ENCODE results near the gene ZNF219.

ZNF219 gene

DNA sequence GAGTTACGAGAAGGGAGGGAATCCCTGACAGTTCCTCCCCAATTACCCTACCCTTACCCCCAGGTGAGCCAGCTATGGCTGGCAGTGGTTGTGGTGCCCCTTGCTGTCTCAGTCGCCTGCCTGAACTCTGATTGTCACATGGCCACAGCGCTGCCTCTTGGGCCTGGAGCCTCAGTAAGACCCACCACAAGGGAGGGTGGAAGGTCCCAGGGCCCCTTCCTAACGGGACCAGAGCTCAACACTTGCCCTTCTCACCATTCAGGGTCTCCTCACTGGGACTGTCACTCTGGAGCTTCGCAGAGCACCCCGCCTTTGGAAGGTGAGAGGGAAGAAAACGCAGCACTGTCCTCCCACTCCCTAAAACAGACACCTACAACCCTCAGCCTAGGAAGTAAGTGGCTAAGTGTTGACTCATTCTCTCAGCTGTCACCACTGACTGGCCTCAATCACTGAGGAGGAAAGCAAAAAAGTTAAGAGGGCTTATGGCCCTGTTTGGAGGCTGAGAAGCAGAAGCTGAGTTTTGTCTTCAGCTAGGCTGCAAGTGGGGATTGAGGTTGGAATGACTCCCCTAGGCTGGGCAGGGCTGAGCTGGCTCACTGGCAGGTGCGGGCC, 3.5 kb upstream of the ZNF219 start:
- Histone ChIP-seq H3K36me3 (ENCODE audit: insufficient read depth, low read depth, low read length) (no peaks in the 10 kb centered on the region), H3K4me3 (ENCODE audit: low read length) (peak overlapping the region; percentile 90; the same call in 1 of the 2 replicates), H3K27ac (ENCODE audit: low read length) (peak overlapping the region; percentile 8), H3K27me3 (ENCODE audit: insufficient read depth, low read length) (no peaks in the 10 kb centered on the region), H3K4me1 (ENCODE audit: insufficient read depth, low read length) (peaks cover 42% of the 10 kb centered on the region), H3K9ac (ENCODE audit: low read depth, low read length) (peak overlapping the region; percentile 100; the same call in 1 of the 2 replicates), H3K9me3 (ENCODE audit: insufficient read depth, low read depth, low read length) (no peaks in the 10 kb centered on the region)

GRCh38 chr14:21100931-21101330, 2.5 kb upstream of the ZNF219 start, which contains the start of gene TMEM253:
Gene TMEM253, plus strand, starts transcription at chr14:21101066. Its CDS starts 278 bp downstream, at chr14:21101344.
- Histone ChIP-seq H3K9ac (ENCODE audit: low read depth, low read length) (peak within 1 kb of the TSS; percentile 100; the same call in 1 of the 2 replicates), H3K4me1 (ENCODE audit: insufficient read depth, low read length) (peaks cover 44% of the 10 kb centered on the region), H3K9me3 (ENCODE audit: insufficient read depth, low read depth, low read length) (no peaks in the 10 kb centered on the region), H3K27me3 (ENCODE audit: insufficient read depth, low read length) (no peaks in the 10 kb centered on the region), H3K27ac (ENCODE audit: low read length) (no peak within 1 kb of the TSS), H3K4me3 (ENCODE audit: low read length) (no peak within 1 kb of the TSS; the same call in 1 of the 2 replicates), H3K36me3 (ENCODE audit: insufficient read depth, low read depth, low read length) (no peaks in the 10 kb centered on the region)

GRCh38 chr14:21099596-21099985, 1.1 kb upstream of the ZNF219 start:
- Histone ChIP-seq H3K27ac (ENCODE audit: low read length) (no peak overlapping the region), H3K9me3 (ENCODE audit: insufficient read depth, low read depth, low read length) (no peaks in the 10 kb centered on the region), H3K36me3 (ENCODE audit: insufficient read depth, low read depth, low read length) (peaks cover 4% of the 10 kb centered on the region; the same call in 1 of the 2 replicates), H3K9ac (ENCODE audit: low read depth, low read length) (peak overlapping the region; percentile 94; the same call in 1 of the 2 replicates), H3K4me3 (ENCODE audit: low read length) (peak overlapping the region; percentile 89), H3K27me3 (ENCODE audit: insufficient read depth, low read length) (no peaks in the 10 kb centered on the region), H3K4me1 (ENCODE audit: insufficient read depth, low read length) (peaks cover 55% of the 10 kb centered on the region)

DNA sequence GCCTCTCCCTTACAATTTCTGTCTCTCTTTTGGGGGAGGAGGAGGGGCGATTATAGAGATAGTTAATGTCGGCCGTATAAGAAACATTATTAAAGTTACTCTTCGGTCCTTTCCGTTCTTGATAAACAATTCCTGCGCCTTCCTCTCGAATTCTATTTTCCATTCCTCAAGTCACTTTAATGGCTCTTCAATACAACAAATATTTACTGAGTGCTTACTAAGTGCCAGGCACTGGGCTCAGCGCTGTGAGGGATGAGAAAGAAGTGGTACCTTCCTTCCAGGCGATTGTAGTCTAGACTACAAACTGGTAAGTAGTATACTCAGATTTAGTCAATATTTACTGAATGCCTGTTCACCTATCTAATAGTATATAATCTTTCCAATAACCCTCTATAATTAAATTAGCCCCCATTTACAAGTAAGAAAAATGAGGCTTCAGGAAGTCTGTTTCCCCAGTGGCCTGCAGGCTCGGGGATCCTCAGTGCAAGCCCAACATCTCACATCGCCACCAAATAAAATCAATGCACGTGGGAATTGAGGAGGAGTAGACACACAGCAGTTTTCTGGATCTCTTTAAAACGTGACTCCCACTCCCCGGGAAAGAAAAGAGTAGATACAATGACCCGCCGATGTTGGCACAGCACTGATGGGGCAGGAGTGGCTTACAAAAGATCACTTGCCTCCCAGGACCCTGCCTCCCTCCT, 589 bp upstream of the ZNF219 start:
- H3K27me3 ChIP-seq (ENCODE audit: insufficient read depth, low read length) = no peaks in the 10 kb centered on the region
- peak overlapping the region; percentile 94 for H3K27ac ChIP-seq (ENCODE audit: low read length)
- peak overlapping the region; percentile 94 for H3K9ac ChIP-seq (ENCODE audit: low read depth, low read length)
- H3K4me3 ChIP-seq (ENCODE audit: low read length) = peak overlapping the region; percentile 89
- peaks cover 4% of the 10 kb centered on the region; the same call in 1 of the 2 replicates for H3K36me3 ChIP-seq (ENCODE audit: insufficient read depth, low read depth, low read length)
- H3K4me1 ChIP-seq (ENCODE audit: insufficient read depth, low read length) = peaks cover 55% of the 10 kb centered on the region
- H3K9me3 ChIP-seq (ENCODE audit: insufficient read depth, low read depth, low read length) = no peaks in the 10 kb centered on the region

DNA sequence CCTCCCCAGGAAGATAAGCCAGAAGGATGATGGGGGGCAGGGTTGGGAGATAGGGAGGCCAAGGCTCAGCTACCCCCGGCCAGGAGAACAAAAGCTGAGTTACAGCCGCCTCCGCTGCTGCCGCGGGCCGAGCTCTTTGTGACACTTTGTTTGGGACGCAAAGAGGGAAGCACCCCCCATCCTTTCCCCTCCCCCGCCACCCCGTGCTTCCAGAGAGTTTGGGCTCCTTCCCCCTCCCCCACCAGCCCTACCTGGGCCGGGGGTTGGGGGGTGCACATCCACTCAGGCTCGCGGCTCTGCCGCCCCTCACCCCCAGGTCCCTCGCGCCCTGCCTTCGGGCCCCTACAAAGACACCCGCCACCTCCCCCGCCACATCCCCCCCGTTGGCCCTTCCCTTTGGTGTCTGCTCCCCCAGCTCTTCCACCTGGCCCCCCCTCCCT, 799 bp downstream of the ZNF219 start:
- peak overlapping the region; percentile 70 for H3K27ac ChIP-seq (ENCODE audit: low read length)
- peaks cover 61% of the 10 kb centered on the region for H3K4me1 ChIP-seq (ENCODE audit: insufficient read depth, low read length)
- peak overlapping the region; percentile 95 for H3K9ac ChIP-seq (ENCODE audit: low read depth, low read length)
- H3K36me3 ChIP-seq (ENCODE audit: insufficient read depth, low read depth, low read length) = peaks cover 14% of the 10 kb centered on the region
- H3K9me3 ChIP-seq (ENCODE audit: insufficient read depth, low read depth, low read length) = no peaks in the 10 kb centered on the region
- H3K27me3 ChIP-seq (ENCODE audit: insufficient read depth, low read length) = no peaks in the 10 kb centered on the region
- H3K4me3 ChIP-seq (ENCODE audit: low read length) = peak overlapping the region; percentile 88

DNA sequence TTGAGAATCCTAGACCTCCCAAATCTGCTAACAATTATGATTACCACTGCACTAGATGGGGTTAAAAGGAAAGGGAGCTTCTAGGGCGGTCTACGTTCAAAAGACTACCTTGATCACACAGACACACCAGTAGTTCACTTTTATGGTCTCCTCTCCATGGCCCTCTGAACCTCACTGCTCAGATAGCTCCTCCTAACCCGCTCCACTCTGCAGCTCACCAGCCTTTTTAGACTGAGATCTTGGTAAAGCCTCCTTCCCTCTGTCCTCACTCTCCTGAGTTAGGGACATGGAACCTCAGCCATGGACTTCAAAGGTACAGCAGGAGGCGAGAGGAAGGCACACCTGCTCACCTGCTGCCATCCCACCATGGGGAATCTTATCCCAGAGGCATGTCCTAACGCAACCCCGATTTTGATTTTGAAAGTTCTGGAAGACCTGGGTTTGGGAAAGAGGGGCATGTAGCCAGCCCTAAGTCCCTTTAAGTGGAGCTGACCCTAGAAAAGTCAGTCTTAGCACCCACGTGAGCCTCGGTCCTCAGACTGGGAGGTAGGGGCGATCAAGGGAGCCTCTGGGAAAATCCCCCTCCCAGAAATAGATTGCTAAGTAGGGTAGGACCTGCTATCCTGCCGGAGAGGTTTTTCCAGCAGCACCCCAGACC, 1.3 kb downstream of the ZNF219 start:
- Histone ChIP-seq H3K4me1 (ENCODE audit: insufficient read depth, low read length) (peaks cover 56% of the 10 kb centered on the region), H3K27ac (ENCODE audit: low read length) (peak overlapping the region; percentile 70), H3K9me3 (ENCODE audit: insufficient read depth, low read depth, low read length) (no peaks in the 10 kb centered on the region), H3K9ac (ENCODE audit: low read depth, low read length) (peak overlapping the region; percentile 95), H3K27me3 (ENCODE audit: insufficient read depth, low read length) (no peaks in the 10 kb centered on the region), H3K36me3 (ENCODE audit: insufficient read depth, low read depth, low read length) (peaks cover 17% of the 10 kb centered on the region), H3K4me3 (ENCODE audit: low read length) (peak overlapping the region; percentile 88)

DNA sequence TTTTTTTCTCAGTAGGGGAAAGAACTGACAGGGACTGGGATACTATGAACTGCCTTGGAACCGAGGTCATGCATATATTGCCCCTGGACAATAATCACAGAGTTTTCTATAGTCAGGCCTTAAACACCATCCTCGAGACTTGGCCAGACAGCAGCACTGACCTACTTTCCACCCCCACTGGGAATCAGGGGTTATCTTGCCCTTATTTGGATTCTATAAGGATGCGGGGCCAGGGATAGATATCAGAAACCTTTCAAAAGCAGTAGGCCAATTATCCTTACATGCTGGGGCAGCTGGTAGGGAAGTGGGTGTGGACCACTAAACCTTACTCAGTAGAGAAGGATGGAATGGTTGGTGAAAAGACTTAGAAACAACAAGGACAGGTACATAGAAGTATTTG, 2.0 kb downstream of the ZNF219 start:
- no peak overlapping the region for H3K27ac ChIP-seq (ENCODE audit: low read length)
- H3K27me3 ChIP-seq (ENCODE audit: insufficient read depth, low read length) = no peaks in the 10 kb centered on the region
- peak overlapping the region; percentile 95; the same call in 1 of the 2 replicates for H3K9ac ChIP-seq (ENCODE audit: low read depth, low read length)
- H3K9me3 ChIP-seq (ENCODE audit: insufficient read depth, low read depth, low read length) = no peaks in the 10 kb centered on the region
- peaks cover 23% of the 10 kb centered on the region for H3K36me3 ChIP-seq (ENCODE audit: insufficient read depth, low read depth, low read length)
- H3K4me1 ChIP-seq (ENCODE audit: insufficient read depth, low read length) = peaks cover 49% of the 10 kb centered on the region
- H3K4me3 ChIP-seq (ENCODE audit: low read length) = peak overlapping the region; percentile 88

- Histone ChIP-seq H3K36me3 (ENCODE audit: insufficient read depth, low read depth, low read length) (peaks cover 30% of the 10 kb centered on the region), H3K9me3 (ENCODE audit: insufficient read depth, low read depth, low read length) (no peaks in the 10 kb centered on the region), H3K27ac (ENCODE audit: low read length) (peak overlapping the region; percentile 5), H3K27me3 (ENCODE audit: insufficient read depth, low read length) (no peaks in the 10 kb centered on the region), H3K4me3 (ENCODE audit: low read length) (peak overlapping the region; percentile 88), H3K4me1 (ENCODE audit: insufficient read depth, low read length) (peaks cover 48% of the 10 kb centered on the region), H3K9ac (ENCODE audit: low read depth, low read length) (peak overlapping the region; percentile 46; the same call in 1 of the 2 replicates)
Measured at GRCh38 chr14:21095430-21096205, 2.8 kb downstream of the ZNF219 start.

DNA sequence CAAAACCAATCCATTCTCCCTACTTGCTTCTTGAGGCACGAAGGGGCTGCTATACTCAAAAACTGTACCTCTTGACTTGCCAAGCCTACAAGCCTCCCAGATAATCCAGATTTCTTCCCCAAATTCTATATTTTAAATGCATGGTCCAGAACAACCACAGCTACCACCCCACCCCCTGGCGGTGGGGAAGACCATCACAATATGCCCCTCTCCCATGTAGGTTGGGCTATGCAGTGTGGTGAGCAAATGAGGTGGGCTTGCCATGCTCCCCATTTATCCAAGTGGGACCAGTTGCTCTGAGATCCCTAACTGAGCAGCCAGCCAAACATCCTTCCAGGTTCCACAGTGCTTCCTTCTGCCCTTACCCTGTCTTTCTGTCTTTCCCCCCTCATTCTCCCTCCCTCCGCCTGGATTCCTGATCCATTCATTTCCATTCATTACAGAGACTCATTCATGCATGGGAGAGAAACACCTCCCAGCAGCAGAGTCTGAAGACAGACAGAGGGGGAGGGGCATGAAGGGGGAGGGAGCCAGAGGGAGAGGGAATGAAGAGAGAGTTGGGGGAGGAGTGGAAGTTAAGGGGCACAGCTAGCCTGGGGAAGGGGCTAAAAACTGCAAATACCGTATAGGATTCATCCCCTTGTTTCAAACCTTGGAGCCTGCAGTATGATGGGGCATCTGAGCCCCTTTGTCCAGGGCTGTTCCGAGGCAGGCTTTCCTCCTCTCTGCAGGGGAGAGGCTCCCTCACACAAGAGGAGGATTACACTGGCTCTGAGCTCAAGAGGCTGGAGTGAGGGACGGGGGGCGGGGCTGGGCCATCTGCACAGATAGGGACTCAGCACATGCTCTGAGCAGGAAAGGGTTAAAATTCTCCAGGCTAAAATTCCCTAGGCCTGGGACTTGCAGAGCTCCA, 4.4 kb downstream of the ZNF219 start:
- Histone ChIP-seq H3K4me1 (ENCODE audit: insufficient read depth, low read length) (peaks cover 39% of the 10 kb centered on the region), H3K36me3 (ENCODE audit: insufficient read depth, low read depth, low read length) (peaks cover 46% of the 10 kb centered on the region), H3K4me3 (ENCODE audit: low read length) (peak overlapping the region; percentile 82), H3K9me3 (ENCODE audit: insufficient read depth, low read depth, low read length) (no peaks in the 10 kb centered on the region), H3K27ac (ENCODE audit: low read length) (peak overlapping the region; percentile 95), H3K27me3 (ENCODE audit: insufficient read depth, low read length) (no peaks in the 10 kb centered on the region), H3K9ac (ENCODE audit: low read depth, low read length) (peak overlapping the region; percentile 83; the same call in 1 of the 2 replicates)

- H3K4me3 ChIP-seq (ENCODE audit: low read length) = peak overlapping the region; percentile 82; the same call in 1 of the 2 replicates
- H3K9me3 ChIP-seq (ENCODE audit: insufficient read depth, low read depth, low read length) = no peaks in the 10 kb centered on the region
- H3K36me3 ChIP-seq (ENCODE audit: insufficient read depth, low read depth, low read length) = peaks cover 56% of the 10 kb centered on the region
- no peaks in the 10 kb centered on the region for H3K27me3 ChIP-seq (ENCODE audit: insufficient read depth, low read length)
- H3K9ac ChIP-seq (ENCODE audit: low read depth, low read length) = peak overlapping the region; percentile 83; the same call in 1 of the 2 replicates
- peaks cover 38% of the 10 kb centered on the region for H3K4me1 ChIP-seq (ENCODE audit: insufficient read depth, low read length)
- H3K27ac ChIP-seq (ENCODE audit: low read length) = no peak overlapping the region
Measured at GRCh38 chr14:21093018-21093417, 5.4 kb downstream of the ZNF219 start.
